Measurements from ENCODE around the gene AHSA1.

DNA sequence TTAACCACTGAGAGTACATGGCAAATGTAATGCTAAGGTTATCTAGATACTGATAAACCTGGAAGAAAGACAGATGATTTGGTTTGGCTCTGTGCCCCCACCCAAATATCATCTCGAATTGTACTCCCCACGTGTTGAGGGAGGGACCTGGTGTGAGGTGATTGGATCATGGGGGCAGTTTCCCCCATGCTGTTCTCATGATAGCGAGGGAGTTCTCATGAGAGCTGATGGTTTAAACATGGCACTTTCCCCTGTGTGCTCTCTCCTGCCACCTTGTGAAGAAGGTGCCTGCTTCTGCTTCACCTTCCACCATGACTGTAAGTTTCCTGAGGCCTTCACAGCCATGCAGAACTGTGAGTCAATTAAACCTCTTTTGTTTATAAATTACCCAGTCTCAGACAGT is 48.8 kb upstream of the AHSA1 start:
- TF ChIP-seq RAD21 (conservative IDR thresholded peaks at IDR 0.05) = no peak
- no peak for TF ChIP-seq POLR2AphosphoS5 (IDR thresholded peaks at IDR 0.05)
- TF ChIP-seq CTCF (IDR thresholded peaks at IDR 0.05; ENCODE audit: poor library complexity, severe bottlenecking) = no peak
- TF ChIP-seq TAF1 (IDR thresholded peaks at IDR 0.05; ENCODE audit: low read depth) = no peak
- no peak for TF ChIP-seq EP300 (conservative IDR thresholded peaks at IDR 0.05; ENCODE audit: poor library complexity, severe bottlenecking)
- TF ChIP-seq EZH2 (IDR thresholded peaks at IDR 0.05; ENCODE audit: borderline replicate concordance, insufficient read depth, low read length, poor library complexity, severe bottlenecking) = no peak
- TF ChIP-seq, protein P1, sequence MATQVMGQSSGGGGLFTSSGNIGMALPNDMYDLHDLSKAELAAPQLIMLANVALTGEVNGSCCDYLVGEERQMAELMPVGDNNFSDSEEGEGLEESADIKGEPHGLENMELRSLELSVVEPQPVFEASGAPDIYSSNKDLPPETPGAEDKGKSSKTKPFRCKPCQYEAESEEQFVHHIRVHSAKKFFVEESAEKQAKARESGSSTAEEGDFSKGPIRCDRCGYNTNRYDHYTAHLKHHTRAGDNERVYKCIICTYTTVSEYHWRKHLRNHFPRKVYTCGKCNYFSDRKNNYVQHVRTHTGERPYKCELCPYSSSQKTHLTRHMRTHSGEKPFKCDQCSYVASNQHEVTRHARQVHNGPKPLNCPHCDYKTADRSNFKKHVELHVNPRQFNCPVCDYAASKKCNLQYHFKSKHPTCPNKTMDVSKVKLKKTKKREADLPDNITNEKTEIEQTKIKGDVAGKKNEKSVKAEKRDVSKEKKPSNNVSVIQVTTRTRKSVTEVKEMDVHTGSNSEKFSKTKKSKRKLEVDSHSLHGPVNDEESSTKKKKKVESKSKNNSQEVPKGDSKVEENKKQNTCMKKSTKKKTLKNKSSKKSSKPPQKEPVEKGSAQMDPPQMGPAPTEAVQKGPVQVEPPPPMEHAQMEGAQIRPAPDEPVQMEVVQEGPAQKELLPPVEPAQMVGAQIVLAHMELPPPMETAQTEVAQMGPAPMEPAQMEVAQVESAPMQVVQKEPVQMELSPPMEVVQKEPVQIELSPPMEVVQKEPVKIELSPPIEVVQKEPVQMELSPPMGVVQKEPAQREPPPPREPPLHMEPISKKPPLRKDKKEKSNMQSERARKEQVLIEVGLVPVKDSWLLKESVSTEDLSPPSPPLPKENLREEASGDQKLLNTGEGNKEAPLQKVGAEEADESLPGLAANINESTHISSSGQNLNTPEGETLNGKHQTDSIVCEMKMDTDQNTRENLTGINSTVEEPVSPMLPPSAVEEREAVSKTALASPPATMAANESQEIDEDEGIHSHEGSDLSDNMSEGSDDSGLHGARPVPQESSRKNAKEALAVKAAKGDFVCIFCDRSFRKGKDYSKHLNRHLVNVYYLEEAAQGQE (IDR thresholded peaks at IDR 0.05; ENCODE audit: borderline replicate concordance) = no peak
